ENCODE measurements around the gene EMC1. TPM values are rescaled to one million over a fixed set of nuclear protein-coding genes. Genes with fewer than 3 reads are reported as not detected.
"Not testable (repeated sequence)": the region's sequence is repeated elsewhere in the genome, so short reads cannot be mapped to it uniquely, and the experiment has no call there.

EMC1 gene
- polyA plus RNA-seq, 3 donors: 14.7 to 27.1 (median 18.5) TPM

DNA sequence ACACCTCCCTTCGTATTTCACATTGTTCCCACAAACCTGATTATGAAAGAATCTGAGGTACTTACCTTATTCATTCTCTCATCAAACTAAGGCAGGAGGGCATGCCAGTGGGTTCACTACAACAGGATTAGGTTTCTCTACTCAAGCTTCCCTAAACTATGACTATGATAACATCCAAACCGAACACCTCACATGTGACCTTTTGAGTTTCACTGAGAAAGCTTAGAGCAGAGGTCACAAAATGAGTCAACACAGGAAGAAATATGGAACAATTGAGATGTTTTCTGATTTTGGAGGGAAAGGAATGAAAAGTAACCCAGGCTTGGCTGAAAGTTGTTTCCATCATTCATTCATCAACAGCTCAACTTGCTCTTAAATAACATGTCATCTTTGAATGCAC lies 65.3 kb downstream of the EMC1 start:
- no peak overlapping the region for H3K27ac ChIP-seq (ENCODE audit: low read depth in 1 of 2, low read length in 2 of 2)
- no peaks in the 10 kb centered on the region for H3K4me1 Mint-ChIP-seq
- H3K79me2 ChIP-seq (ENCODE audit: insufficient read depth, low read length): no peaks in the 10 kb centered on the region
- TF ChIP-seq, protein P1, sequence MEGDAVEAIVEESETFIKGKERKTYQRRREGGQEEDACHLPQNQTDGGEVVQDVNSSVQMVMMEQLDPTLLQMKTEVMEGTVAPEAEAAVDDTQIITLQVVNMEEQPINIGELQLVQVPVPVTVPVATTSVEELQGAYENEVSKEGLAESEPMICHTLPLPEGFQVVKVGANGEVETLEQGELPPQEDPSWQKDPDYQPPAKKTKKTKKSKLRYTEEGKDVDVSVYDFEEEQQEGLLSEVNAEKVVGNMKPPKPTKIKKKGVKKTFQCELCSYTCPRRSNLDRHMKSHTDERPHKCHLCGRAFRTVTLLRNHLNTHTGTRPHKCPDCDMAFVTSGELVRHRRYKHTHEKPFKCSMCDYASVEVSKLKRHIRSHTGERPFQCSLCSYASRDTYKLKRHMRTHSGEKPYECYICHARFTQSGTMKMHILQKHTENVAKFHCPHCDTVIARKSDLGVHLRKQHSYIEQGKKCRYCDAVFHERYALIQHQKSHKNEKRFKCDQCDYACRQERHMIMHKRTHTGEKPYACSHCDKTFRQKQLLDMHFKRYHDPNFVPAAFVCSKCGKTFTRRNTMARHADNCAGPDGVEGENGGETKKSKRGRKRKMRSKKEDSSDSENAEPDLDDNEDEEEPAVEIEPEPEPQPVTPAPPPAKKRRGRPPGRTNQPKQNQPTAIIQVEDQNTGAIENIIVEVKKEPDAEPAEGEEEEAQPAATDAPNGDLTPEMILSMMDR (IDR thresholded peaks at IDR 0.05): no peak
- no peaks in the 10 kb centered on the region for H3K9me3 ChIP-seq (replicated peaks in 1 of 2; ENCODE audit: control insufficient read depth in 1 of 2, insufficient read depth in 1 of 2, low read length in 2 of 2)
- no peak overlapping the region for H2AFZ ChIP-seq (ENCODE audit: insufficient read depth, low read depth, low read length, poor library complexity, severe bottlenecking)
- no peaks in the 10 kb centered on the region for H4K20me1 ChIP-seq (ENCODE audit: insufficient read depth, low read length)
- peaks cover 89 to 97% of the 10 kb centered on the region in 2 donors for H3K36me3 ChIP-seq (replicated peaks in 1 of 2; ENCODE audit: control insufficient read depth in 1 of 2, insufficient read depth in 2 of 2, low read length in 2 of 2)
- no peak overlapping the region for H3K4me2 ChIP-seq (replicated peaks; ENCODE audit: extremely low read depth, low read length, poor library complexity, severe bottlenecking)
- intact Hi-C loops (cut with micrococcal nuclease): loop anchor here in 1 of 2 donors (10.0 kb wide), 1 partner anchor 61 kb away; no protein-coding TSS in a partner anchor
- H3K36me3 Mint-ChIP-seq: peaks cover 86 to 91% of the 10 kb centered on the region in 2 donors
- H3K9me3 Mint-ChIP-seq: no peaks in the 10 kb centered on the region
- H3K4me1 ChIP-seq (ENCODE audit: control insufficient read depth in 1 of 2, insufficient read depth in 2 of 2, low read length in 2 of 2): no peaks in the 10 kb centered on the region
- H3K9ac ChIP-seq (ENCODE audit: insufficient read depth, low read length, poor library complexity, severe bottlenecking): no peak overlapping the region
- WGBS (ENCODE audit: insufficient coverage): no CpG with 5 or more reads among the region's 2 CpGs
- H3K27me3 ChIP-seq (ENCODE audit: control insufficient read depth in 2 of 2, insufficient read depth in 2 of 2, low read length in 2 of 2): no peaks in the 10 kb centered on the region
- no peak for DNase-seq
- no peak overlapping the region for H3K4me3 Mint-ChIP-seq
- H3K27ac Mint-ChIP-seq: no peak overlapping the region
- H3K4me3 ChIP-seq (replicated peaks in 1 of 3; ENCODE audit: low read depth in 2 of 3, low read length in 3 of 3): no peak overlapping the region
- H3K27me3 Mint-ChIP-seq (ENCODE audit: low read depth in 3 of 3): peaks cover 0 to 2% (median 0%) of the 10 kb centered on the region in 3 donors

GRCh38 chr1:19182223-19182622 lies 69.1 kb downstream of the EMC1 start:
- H3K9ac ChIP-seq (ENCODE audit: insufficient read depth, low read length, poor library complexity, severe bottlenecking): no peak overlapping the region
- intact Hi-C loops (cut with micrococcal nuclease): loop anchor here in 1 of 2 donors (10.0 kb wide), 1 partner anchor 57 kb away; no protein-coding TSS in a partner anchor
- Mint-ChIP-seq H3K27me3 (ENCODE audit: low read depth in 3 of 3) (peaks cover 0 to 2% (median 0%) of the 10 kb centered on the region in 3 donors), H3K9me3 (no peaks in the 10 kb centered on the region), H3K4me3 (no peak overlapping the region), H3K4me1 (no peaks in the 10 kb centered on the region), H3K27ac (no peak overlapping the region), H3K36me3 (peaks cover 88 to 99% of the 10 kb centered on the region in 2 donors)
- no peak overlapping the region for H3K4me2 ChIP-seq (replicated peaks; ENCODE audit: extremely low read depth, low read length, poor library complexity, severe bottlenecking)
- H3K27ac ChIP-seq (ENCODE audit: low read depth in 1 of 2, low read length in 2 of 2): no peak overlapping the region
- TF ChIP-seq, protein P1 (IDR thresholded peaks at IDR 0.05): no peak
- H3K79me2 ChIP-seq (ENCODE audit: insufficient read depth, low read length): no peaks in the 10 kb centered on the region
- no peak for DNase-seq
- H2AFZ ChIP-seq (ENCODE audit: insufficient read depth, low read depth, low read length, poor library complexity, severe bottlenecking): no peak overlapping the region
- H3K27me3 ChIP-seq (ENCODE audit: control insufficient read depth in 2 of 2, insufficient read depth in 2 of 2, low read length in 2 of 2): no peaks in the 10 kb centered on the region
- H3K36me3 ChIP-seq (replicated peaks in 1 of 2; ENCODE audit: control insufficient read depth in 1 of 2, insufficient read depth in 2 of 2, low read length in 2 of 2): peaks cover 90 to 100% of the 10 kb centered on the region in 2 donors
- H4K20me1 ChIP-seq (ENCODE audit: insufficient read depth, low read length): no peaks in the 10 kb centered on the region
- H3K4me3 ChIP-seq (replicated peaks in 1 of 3; ENCODE audit: low read depth in 2 of 3, low read length in 3 of 3): no peak overlapping the region
- WGBS (ENCODE audit: insufficient coverage): 100% methylated on average over 2 of the region's 5 CpGs
- H3K4me1 ChIP-seq (ENCODE audit: control insufficient read depth in 1 of 2, insufficient read depth in 2 of 2, low read length in 2 of 2): no peaks in the 10 kb centered on the region
- no peaks in the 10 kb centered on the region for H3K9me3 ChIP-seq (replicated peaks in 1 of 2; ENCODE audit: control insufficient read depth in 1 of 2, insufficient read depth in 1 of 2, low read length in 2 of 2)

DNA sequence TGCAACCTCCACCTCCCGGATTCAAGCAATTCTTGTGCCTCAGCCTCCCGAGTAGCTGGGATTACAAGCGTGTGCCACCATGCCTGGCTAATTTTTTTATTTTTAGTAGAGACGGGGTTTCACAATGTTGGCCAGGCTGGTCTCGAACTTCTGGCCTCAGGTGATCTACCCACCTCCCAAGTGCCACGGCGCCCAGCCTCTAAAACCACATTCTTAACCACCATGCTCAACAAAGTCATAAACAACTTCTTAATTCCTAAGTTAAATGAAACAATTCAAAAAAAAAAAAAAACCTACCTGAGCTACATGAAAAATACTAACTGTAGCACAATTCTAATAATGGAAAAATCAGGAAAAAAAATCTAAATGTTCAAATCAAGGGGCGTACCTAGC lies 71.1 kb downstream of the EMC1 start:
- not testable (repeated sequence) for H3K27ac ChIP-seq (ENCODE audit: low read depth in 1 of 2, low read length in 2 of 2)

More for the DNA sequence above, 71.1 kb downstream of the EMC1 start:
- not testable (repeated sequence) for H3K79me2 ChIP-seq (ENCODE audit: insufficient read depth, low read length); H3K9me3 Mint-ChIP-seq; H2AFZ ChIP-seq (ENCODE audit: insufficient read depth, low read depth, low read length, poor library complexity, severe bottlenecking); H3K4me3 ChIP-seq (replicated peaks in 1 of 3; ENCODE audit: low read depth in 2 of 3, low read length in 3 of 3); H3K9me3 ChIP-seq (replicated peaks in 1 of 2; ENCODE audit: control insufficient read depth in 1 of 2, insufficient read depth in 1 of 2, low read length in 2 of 2); H3K4me1 Mint-ChIP-seq; H4K20me1 ChIP-seq (ENCODE audit: insufficient read depth, low read length); H3K4me1 ChIP-seq (ENCODE audit: control insufficient read depth in 1 of 2, insufficient read depth in 2 of 2, low read length in 2 of 2); H3K27me3 ChIP-seq (ENCODE audit: control insufficient read depth in 2 of 2, insufficient read depth in 2 of 2, low read length in 2 of 2); H3K4me2 ChIP-seq (replicated peaks; ENCODE audit: extremely low read depth, low read length, poor library complexity, severe bottlenecking); H3K9ac ChIP-seq (ENCODE audit: insufficient read depth, low read length, poor library complexity, severe bottlenecking); H3K27ac Mint-ChIP-seq; H3K27me3 Mint-ChIP-seq (ENCODE audit: low read depth in 3 of 3); DNase-seq; H3K4me3 Mint-ChIP-seq
- H3K36me3 ChIP-seq (replicated peaks in 1 of 2; ENCODE audit: control insufficient read depth in 1 of 2, insufficient read depth in 2 of 2, low read length in 2 of 2): peaks cover 90 to 100% of the 10 kb centered on the region in 2 donors
- intact Hi-C loops (cut with micrococcal nuclease): loop anchor here in 1 of 2 donors (10.0 kb wide), 1 partner anchor 55 kb away; no protein-coding TSS in a partner anchor
- 30% methylated on average over 3 of the region's 8 CpGs for WGBS (ENCODE audit: insufficient coverage)
- peaks cover 88 to 98% of the 10 kb centered on the region in 2 donors for H3K36me3 Mint-ChIP-seq

All from CD14-positive monocyte (primary cell).